SU-DHL-6 (cell line): ENCODE data around the gene SGCD.

Source experiments
- H2AFZ ChIP-seq: fragments of 200-600 bp; sonication (generic); 2 replicates; pipeline ENCODE4 v1.6.1; 2014; ENCODE audit warnings: low read depth, mild to moderate bottlenecking, moderate library complexity, mixed read lengths, antibody characterized with exemption, low read length; ENCODE audit not compliant: severe bottlenecking
- H3F3A ChIP-seq: fragments of 200-600 bp; shearing (Covaris generic); 2 replicates; pipeline ENCODE4 v1.6.0; 2016; ENCODE audit warnings: antibody characterized with exemption, mild to moderate bottlenecking; ENCODE audit not compliant: insufficient read depth
- H3K27ac ChIP-seq: fragments of 200-600 bp; sonication (generic); 2 replicates; pipeline ENCODE4 v1.5.1; 2016; ENCODE audit warnings: low read depth, mild to moderate bottlenecking, low read length, moderate library complexity, mixed read lengths
- H3K27me3 ChIP-seq: fragments of 200-600 bp; sonication (generic), shearing (Covaris generic); 2 replicates; pipeline ENCODE4 v1.6.0; 2014; ENCODE audit warnings: mild to moderate bottlenecking, low read length
- H3K36me3 ChIP-seq: fragments of 200-600 bp; sonication (generic); 2 replicates; pipeline ENCODE4 v1.6.1; 2014; ENCODE audit warnings: mild to moderate bottlenecking, low read length, mixed read lengths
- H3K4me2 ChIP-seq: fragments of 300-600, 200-600 bp; shearing (Covaris generic), sonication (generic); 2 replicates; pipeline ENCODE4 v1.6.0; 2014; ENCODE audit warnings: low read length, low read depth, mild to moderate bottlenecking; ENCODE audit not compliant: poor library complexity, severe bottlenecking
- H3K4me3 ChIP-seq: fragments of 200-600 bp; sonication (generic); 2 replicates; pipeline ENCODE4 v1.5.1; 2014; ENCODE audit warnings: antibody characterized with exemption, low read length, mild to moderate bottlenecking, mixed read lengths; ENCODE audit not compliant: insufficient read depth, poor library complexity, severe bottlenecking
- H3K79me2 ChIP-seq: fragments of 200-600 bp; sonication (generic); 2 replicates; pipeline ENCODE4 v1.6.1; 2014; ENCODE audit warnings: mild to moderate bottlenecking, low read length, moderate library complexity; ENCODE audit not compliant: insufficient read depth
- H3K9ac ChIP-seq: fragments of 200-600 bp; sonication (generic); 2 replicates; pipeline ENCODE4 v1.7.0; 2014; ENCODE audit warnings: mild to moderate bottlenecking, low read length
- H3K9me2 ChIP-seq: fragments of 200-600 bp; sonication (generic); replicated peaks from 2 replicates; pipeline ENCODE4 v1.6.1; 2014; ENCODE audit warnings: low read length; ENCODE audit not compliant: insufficient read depth
- H3K9me3 ChIP-seq: fragments of 200-600 bp; sonication (generic); 2 replicates; pipeline ENCODE4 v1.6.1; 2014; ENCODE audit warnings: low read length, mixed read lengths; ENCODE audit not compliant: insufficient read depth
- H4K20me1 ChIP-seq: fragments of 200-600 bp; sonication (generic); 2 replicates; pipeline ENCODE4 v1.6.1; 2014; ENCODE audit warnings: low read depth, mild to moderate bottlenecking, antibody characterized with exemption, low read length, moderate library complexity, mixed read lengths
- CTCF ChIP-seq: fragments of 200-600 bp; sonication (generic); IDR thresholded peaks from one replicate; pipeline ENCODE4 v1.5.1; 2017; ENCODE audit warnings: antibody characterized with exemption, mild to moderate bottlenecking, low read length, moderate library complexity; ENCODE audit not compliant: insufficient read depth, poor library complexity, severe bottlenecking
- EZH2phosphoT487 ChIP-seq: fragments of 200-600 bp; sonication (generic), shearing (Covaris generic); conservative IDR thresholded peaks from 2 replicates; pipeline ENCODE4 v1.6.1; 2018; ENCODE audit warnings: mild to moderate bottlenecking, antibody characterized with exemption, low read length, moderate library complexity, mixed read lengths

Gene SGCD

GRCh38 chr5:156459812-156460385, 132.9 kb downstream of the SGCD start:
- H4K20me1 ChIP-seq, result no peaks in the 10 kb centered on the region
- H2AFZ ChIP-seq, result no peak overlapping the region
- no peaks in the 10 kb centered on the region for H3K36me3 ChIP-seq
- no peaks in the 10 kb centered on the region for H3K9me2 ChIP-seq
- no peak for TF ChIP-seq EZH2phosphoT487
- no peak for TF ChIP-seq CTCF
- H3K79me2 ChIP-seq, result no peaks in the 10 kb centered on the region
- no peaks in the 10 kb centered on the region for H3K9me3 ChIP-seq
- no peaks in the 10 kb centered on the region for H3K27me3 ChIP-seq
- H3K4me2 ChIP-seq, result no peak overlapping the region
- H3K27ac ChIP-seq, result no peak overlapping the region
- H3F3A ChIP-seq, result no peaks in the 10 kb centered on the region
- H3K9ac ChIP-seq, result no peak overlapping the region
- H3K4me3 ChIP-seq, result no peak overlapping the region

GRCh38 chr5:156460471-156460870, 133.5 kb downstream of the SGCD start:
- H3K9me2 ChIP-seq, result no peaks in the 10 kb centered on the region
- TF ChIP-seq CTCF (no peak), EZH2phosphoT487 (no peak)
- H3K9ac ChIP-seq, result no peak overlapping the region
- H3K79me2 ChIP-seq, result no peaks in the 10 kb centered on the region
- no peak overlapping the region for H2AFZ ChIP-seq
- H3K36me3 ChIP-seq, result no peaks in the 10 kb centered on the region
- H3K27ac ChIP-seq, result no peak overlapping the region
- no peaks in the 10 kb centered on the region for H4K20me1 ChIP-seq
- no peak overlapping the region for H3K4me2 ChIP-seq
- no peaks in the 10 kb centered on the region for H3K27me3 ChIP-seq
- no peak overlapping the region for H3K4me3 ChIP-seq
- no peaks in the 10 kb centered on the region for H3K9me3 ChIP-seq
- H3F3A ChIP-seq, result no peaks in the 10 kb centered on the region

- H3F3A ChIP-seq, result no peaks in the 10 kb centered on the region
- no peak overlapping the region for H3K9ac ChIP-seq
- H3K4me2 ChIP-seq, result no peak overlapping the region
- H3K27ac ChIP-seq, result no peak overlapping the region
- no peaks in the 10 kb centered on the region for H3K9me2 ChIP-seq
- H3K36me3 ChIP-seq, result no peaks in the 10 kb centered on the region
- H2AFZ ChIP-seq, result no peak overlapping the region
- no peaks in the 10 kb centered on the region for H3K27me3 ChIP-seq
- no peaks in the 10 kb centered on the region for H3K9me3 ChIP-seq
- H3K79me2 ChIP-seq, result no peaks in the 10 kb centered on the region
- H3K4me3 ChIP-seq, result no peak overlapping the region
- H4K20me1 ChIP-seq, result no peaks in the 10 kb centered on the region
- TF ChIP-seq CTCF (no peak), EZH2phosphoT487 (no peak)
Measured at GRCh38 chr5:156466871-156467270, 139.9 kb downstream of the SGCD start.
